Ovary (tissue), 9 donors: ENCODE measurements around the gene ZNF497. TPM values are rescaled to one million over a fixed set of nuclear protein-coding genes. Genes with fewer than 3 reads are reported as not detected.
"Not testable (repeated sequence)": the region's sequence is repeated elsewhere in the genome, so short reads cannot be mapped to it uniquely, and the experiment has no call there.

Experiments
- DNase-seq, 5 donors: peaks; one replicate each; pipeline ENCODE4 v3.0.0-alpha.2; 2019 to 2020
- H3K27ac ChIP-seq, 2 donors: fragments of 200-600 bp; one replicate each; pipeline versions ENCODE4 v1.5.1 to v1.8.0; 2019 to 2022
- H3K27me3 ChIP-seq: fragments of 200-600 bp; one replicate; pipeline ENCODE4 v1.8.0; 2022
- H3K36me3 ChIP-seq: fragments of 200-600 bp; sonication (generic); one replicate; pipeline ENCODE4 v1.5.1; 2019
- H3K4me1 ChIP-seq: one replicate; pipeline ENCODE4 v1.8.1; 2013; ENCODE audit warnings: mild to moderate bottlenecking, moderate library complexity; ENCODE audit not compliant: insufficient read depth
- H3K4me3 ChIP-seq: fragments of 200-600 bp; sonication (generic); one replicate; pipeline ENCODE4 v1.5.1; 2017
- H3K9me3 ChIP-seq, 2 donors: fragments of 200-600 bp in 1 of 2; sonication (generic) in 1 of 2; one replicate each; pipeline versions ENCODE4 v1.5.1 to v1.8.1; 2013 to 2019; ENCODE audit warnings: mild to moderate bottlenecking in 1 of 2, moderate library complexity in 1 of 2
- CTCF ChIP-seq, 3 donors: fragments of 450-650 bp in 2 of 3; fragments of 200-600 bp in 1 of 3; IDR thresholded peaks; one replicate each; pipeline versions ENCODE4 v1.5.1 to v1.8.0; 2016 to 2022; ENCODE audit warnings: antibody characterized with exemption in 3 of 3, mild to moderate bottlenecking in 1 of 3
- EP300 ChIP-seq: sonication (generic); formaldehyde crosslinking; IDR thresholded peaks from one replicate; pipeline ENCODE4 v1.6.1; 2017; ENCODE audit warnings: antibody characterized with exemption
- POLR2A ChIP-seq: fragments of 450-650 bp; IDR thresholded peaks from one replicate; pipeline ENCODE4 v1.6.1; 2017; ENCODE audit warnings: antibody characterized with exemption, mild to moderate bottlenecking, moderate library complexity
- WGBS, 3 donors: extraction: QIAGEN DNeasy Blood & Tissue Kit in 1 of 3; methylation state at CpG; one replicate each; pipeline versions ENCODE4 v1.1.5 to v1.1.7; 2013 to 2017; 5-methylcytosine and 5-hydroxymethylcytosine counted together
- intact Hi-C, 4 donors: fragments of 100-400 bp; cut with DNase I; formaldehyde crosslinking; loops; one replicate each; pipeline versions ENCODE4 v1.11.0 to v1.15.1; 2022 to 2023
- polyA plus RNA-seq, 2 donors: library from polyadenylated mRNA; stranded (reverse); fragments of 200-250 nt in 1 of 2; fragments of 350-450 nt in 1 of 2; fragmentation: Illumina TruSeq in 1 of 2; extraction: RNeasy Lipid Tissue Mini Kit (QIAGEN cat#74804) in 1 of 2; gene quantifications; one replicate each; pipeline ENCODE4 v1.2.3, GENCODE V29; 2013 to 2014
- total RNA-seq, 7 donors: library from RNA; depleted of rRNA in 2 of 7; stranded (reverse); fragments of >200 nt in 2 of 7; fragmentation: NEBNext Ultra II Directional in 3 of 7; extraction: Animal tissue kit (Norgen Biotek cat#: 25700) in 3 of 7; gene quantifications; one replicate each; pipeline versions ENCODE4 v1.1.0 to v1.2.4, GENCODE V29; 2016 to 2023
- donor health status: DM: no; HTN: no; CAD: no; lungs with moderate emphysema.
- donor health status: DM: no; HTN: no; CAD: no.
- donor health status: Bipolar disorder and iron deficiency.
- donor health status: DM: yes; HTN: yes; CAD: no.
- donor health status: DM: no; HTN: no; CAD: no.
- donor health status: DM: yes; HTN: yes; CAD: no.

ZNF497 gene
- total and polyA plus RNA-seq, 9 donors, result 0.30 to 6.5 (median 3.2) TPM

GRCh38 chr19:58349590-58349989 is 13.0 kb downstream of the ZNF497 start:
- Histone ChIP-seq H3K36me3 (no peaks in the 10 kb centered on the region), H3K27ac (no peak overlapping the region), H3K9me3 (no peaks in the 10 kb centered on the region), H3K4me1 (no peaks in the 10 kb centered on the region), H3K4me3 (no peak overlapping the region), H3K27me3 (no peaks in the 10 kb centered on the region)
- WGBS, 3 donors, result 37 to 54% (median 53%) methylated on average over 8 of the region's 8 CpGs
- DNase-seq, result no peak
- intact Hi-C loops, result no loop called here
- TF ChIP-seq CTCF (IDR thresholded peaks at IDR 0.05) (no peak), EP300 (no peak), POLR2A (no peak)

- H3K4me3 ChIP-seq, result peak overlapping the region; percentile 52
- H3K4me1 ChIP-seq, intact Hi-C loops, DNase-seq, H3K27ac ChIP-seq, H3K27me3 ChIP-seq, H3K36me3 ChIP-seq, H3K9me3 ChIP-seq: not testable (repeated sequence)
- WGBS, 3 donors, result 25 to 30% (median 26%) methylated on average over 12 of the region's 12 CpGs
Measured at GRCh38 chr19:58348080-58348479, 14.5 kb downstream of the ZNF497 start.

GRCh38 chr19:58346961-58347929 is 15.3 kb downstream of the ZNF497 start:
- intact Hi-C loops, result no loop called here
- H3K36me3 ChIP-seq, result no peaks in the 10 kb centered on the region
- no peaks in the 10 kb centered on the region for H3K9me3 ChIP-seq
- DNase-seq, result peak in 1 of 5 donors; percentile 22
- no peaks in the 10 kb centered on the region for H3K27me3 ChIP-seq
- H3K4me3 ChIP-seq, result peak overlapping the region; percentile 52
- TF ChIP-seq EP300 (no peak), CTCF (IDR thresholded peaks at IDR 0.05) (no peak), POLR2A (no peak)
- no peak overlapping the region for H3K27ac ChIP-seq
- H3K4me1 ChIP-seq, result no peaks in the 10 kb centered on the region
- 1% methylated on average over 73 to 82 of the region's 82 CpGs for WGBS, 3 donors

GRCh38 chr19:58345558-58345957 is 17.0 kb downstream of the ZNF497 start:
- intact Hi-C loops, result no loop called here
- TF ChIP-seq CTCF (IDR thresholded peaks at IDR 0.05) (no peak), POLR2A (no peak), EP300 (no peak)
- H3K4me3 ChIP-seq, result no peak overlapping the region
- 63 to 76% (median 75%) methylated on average over 5 of the region's 5 CpGs for WGBS, 3 donors
- no peaks in the 10 kb centered on the region for H3K27me3 ChIP-seq
- H3K4me1 ChIP-seq, result no peaks in the 10 kb centered on the region
- H3K36me3 ChIP-seq, result no peaks in the 10 kb centered on the region
- H3K9me3 ChIP-seq, result no peaks in the 10 kb centered on the region
- no peak overlapping the region for H3K27ac ChIP-seq
- DNase-seq, result no peak
